GM19468 (cell line): ENCODE measurements around the gene LIMK1.

Experiments
- ATAC-seq: cut with Tn5 transposase; IDR thresholded peaks from one replicate; pipeline ENCODE4 v1.9.1; 2021; ENCODE audit warnings: mild to moderate bottlenecking, moderate library complexity, moderate number of reproducible peaks; ENCODE audit not compliant: unreplicated experiment; ENCODE audit errors: extremely low read depth

LIMK1 gene

GRCh38 chr7:74053589-74054186 lies 29.9 kb upstream of the LIMK1 start:
- ATAC-seq = no peak

- ATAC-seq = no peak
Observed at GRCh38 chr7:74056096-74056915, 27.3 kb upstream of the LIMK1 start.

- no peak for ATAC-seq
Observed at GRCh38 chr7:74057216-74057925, 26.2 kb upstream of the LIMK1 start.

- no peak for ATAC-seq
Observed at GRCh38 chr7:74057987-74058386, 25.6 kb upstream of the LIMK1 start.

GRCh38 chr7:74058486-74058885 lies 25.1 kb upstream of the LIMK1 start:
- no peak for ATAC-seq

- no peak for ATAC-seq
Observed at GRCh38 chr7:74059037-74059436, 24.6 kb upstream of the LIMK1 start.

- no peak for ATAC-seq
Observed at GRCh38 chr7:74059681-74060588, 23.7 kb upstream of the LIMK1 start.

GRCh38 chr7:74061840-74062539 lies 21.6 kb upstream of the LIMK1 start:
- ATAC-seq = no peak

GRCh38 chr7:74063223-74063641 lies 20.4 kb upstream of the LIMK1 start:
- no peak for ATAC-seq

- no peak for ATAC-seq
Observed at GRCh38 chr7:74063646-74064045, 20.0 kb upstream of the LIMK1 start.

- ATAC-seq = no peak
Observed at GRCh38 chr7:74064696-74065095, 18.9 kb upstream of the LIMK1 start.

- ATAC-seq = no peak
Observed at GRCh38 chr7:74066626-74067025, 17.0 kb upstream of the LIMK1 start.

- no peak for ATAC-seq
Observed at GRCh38 chr7:74068378-74069085, 15.1 kb upstream of the LIMK1 start.

GRCh38 chr7:74069086-74069541 lies 14.5 kb upstream of the LIMK1 start:
- no peak for ATAC-seq

GRCh38 chr7:74069790-74070618 lies 13.6 kb upstream of the LIMK1 start:
- no peak for ATAC-seq

GRCh38 chr7:74070619-74070921 lies 13.0 kb upstream of the LIMK1 start:
- no peak for ATAC-seq

- no peak for ATAC-seq
Observed at GRCh38 chr7:74071121-74071520, 12.5 kb upstream of the LIMK1 start.

GRCh38 chr7:74074770-74075169 lies 8.8 kb upstream of the LIMK1 start:
- no peak for ATAC-seq
